SK-N-MC (cell line): ENCODE measurements around the gene BRD1.

ENCODE experiments used
- EZH2 ChIP-seq: fragments of 200-600 bp; sonication (generic); IDR thresholded peaks from one replicate; pipeline ENCODE4 v1.6.1; 2017; ENCODE audit warnings: antibody characterized with exemption
- POLR2AphosphoS5 ChIP-seq: IDR thresholded peaks from 2 replicates; pipeline ENCODE4 v1.6.1; 2012; ENCODE audit warnings: mild to moderate bottlenecking, low read depth, low read length, borderline replicate concordance

- TF ChIP-seq EZH2 (no peak), POLR2AphosphoS5 (no peak)
These were observed 87.4 kb downstream of the BRD1 start for GRCh38 chr22:49740242-49740641.
